Fibroblast of villous mesenchyme (primary cell): ENCODE data around the gene ZSCAN2. TPM values are rescaled to one million over a fixed set of nuclear protein-coding genes. Genes with fewer than 3 reads are reported as not detected.

Experiments used
- DNase-seq: peaks from one replicate; pipeline ENCODE4 v3.0.0-alpha.2; 2010; ENCODE audit warnings: low read depth
- H3K4me3 ChIP-seq: 2 replicates; pipeline ENCODE4 v1.5.1; 2011; ENCODE audit warnings: low read depth, mild to moderate bottlenecking, low read length
- CTCF ChIP-seq: IDR thresholded peaks from 2 replicates; pipeline ENCODE4 v1.5.1; 2012; ENCODE audit warnings: low read depth, mild to moderate bottlenecking, low read length; ENCODE audit not compliant: insufficient read depth
- total RNA-seq: library from RNA; depleted of rRNA; stranded (reverse); fragments of >200 nt; gene quantifications from 2 replicates; pipeline ENCODE4 v1.2.3, GENCODE V29; 2012

The ZSCAN2 gene
- total RNA-seq, 1 donor = 5.6 TPM

GRCh38 chr15:84645496-84645895 is 44.7 kb downstream of the ZSCAN2 start:
- no peak for DNase-seq
- no peak overlapping the region for H3K4me3 ChIP-seq
- no peak for TF ChIP-seq CTCF

DNA sequence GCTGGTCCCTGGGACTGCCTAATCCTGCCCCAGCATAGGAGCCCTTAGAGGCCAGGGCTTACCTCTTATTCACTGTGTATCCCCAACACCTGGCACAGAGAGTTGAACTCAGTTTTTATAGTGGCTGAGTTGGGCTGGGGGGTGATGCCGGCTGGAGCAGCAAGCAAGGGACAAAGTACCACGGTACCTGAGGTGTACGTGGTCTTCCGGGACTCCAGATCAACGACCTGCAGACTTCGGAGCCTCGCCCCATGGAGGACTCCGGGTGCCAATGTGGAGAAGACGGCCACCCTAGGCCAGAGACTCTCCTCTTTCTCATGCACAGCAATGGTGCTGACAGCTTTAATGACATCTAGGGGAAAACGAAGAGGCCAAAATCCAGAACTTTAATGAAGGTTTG is 45.2 kb downstream of the ZSCAN2 start:
- no peak overlapping the region for H3K4me3 ChIP-seq
- TF ChIP-seq CTCF = no peak
- DNase-seq = no peak

DNA sequence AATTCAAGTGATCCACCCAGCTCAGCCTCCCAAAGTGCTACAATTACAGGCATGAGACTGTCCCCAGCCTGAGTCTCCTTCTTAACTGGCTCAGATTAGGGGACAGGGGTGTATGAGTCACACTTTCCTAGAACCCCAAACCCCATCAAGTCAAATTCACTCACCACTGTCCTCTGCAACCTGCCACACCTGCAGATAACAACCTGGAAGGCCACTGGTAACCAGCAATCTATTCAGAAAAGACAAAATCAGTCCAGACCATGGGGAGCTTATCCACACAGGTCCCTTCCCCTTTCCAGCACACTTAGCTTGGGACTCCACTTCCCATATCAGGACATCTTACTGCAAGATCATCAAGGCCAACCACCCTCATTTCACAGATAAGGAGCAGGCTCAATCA is 46.9 kb downstream of the ZSCAN2 start:
- no peak overlapping the region for H3K4me3 ChIP-seq
- no peak for DNase-seq
- no peak for TF ChIP-seq CTCF

DNA sequence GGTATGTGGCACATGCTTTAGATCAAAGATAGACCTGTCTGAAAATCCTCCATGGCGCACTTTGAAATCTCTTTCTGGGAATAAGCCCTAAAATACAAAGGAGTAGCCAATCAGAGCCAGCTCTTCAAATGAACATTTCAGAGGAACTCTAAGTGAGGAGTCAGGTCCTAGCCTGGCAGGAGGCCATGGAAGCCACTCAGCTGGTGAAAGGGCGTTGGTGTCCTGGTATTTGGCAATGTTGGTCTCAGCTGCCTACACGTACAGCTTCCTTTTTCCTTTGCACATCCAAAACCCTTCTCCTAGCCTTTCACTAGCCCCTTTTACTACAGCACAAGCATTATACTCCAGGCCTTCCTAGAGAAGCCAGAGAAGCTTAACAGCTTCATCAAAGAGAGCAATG is 47.7 kb downstream of the ZSCAN2 start:
- no peak overlapping the region for H3K4me3 ChIP-seq
- DNase-seq = no peak
- TF ChIP-seq CTCF = no peak

DNA sequence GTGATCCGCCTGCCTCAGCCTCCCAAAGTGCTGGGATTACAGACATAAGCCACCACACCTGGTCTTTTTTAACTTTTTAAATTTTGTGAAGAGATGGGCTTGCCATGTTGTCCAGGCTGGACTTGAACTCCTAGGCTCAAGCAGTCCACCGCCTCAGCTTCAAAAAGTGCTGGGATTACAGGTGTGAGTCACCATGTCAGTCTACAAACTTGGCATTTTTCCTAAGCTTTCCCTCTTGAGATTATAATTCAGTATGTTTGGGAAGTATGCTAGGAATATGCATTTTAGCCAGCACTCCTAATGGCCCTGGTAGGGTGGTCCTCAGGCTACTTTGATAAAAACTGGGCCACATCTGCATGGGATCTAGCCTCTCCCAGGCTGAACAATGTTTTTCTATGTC is 48.9 kb downstream of the ZSCAN2 start:
- no peak for DNase-seq
- no peak for TF ChIP-seq CTCF

DNA sequence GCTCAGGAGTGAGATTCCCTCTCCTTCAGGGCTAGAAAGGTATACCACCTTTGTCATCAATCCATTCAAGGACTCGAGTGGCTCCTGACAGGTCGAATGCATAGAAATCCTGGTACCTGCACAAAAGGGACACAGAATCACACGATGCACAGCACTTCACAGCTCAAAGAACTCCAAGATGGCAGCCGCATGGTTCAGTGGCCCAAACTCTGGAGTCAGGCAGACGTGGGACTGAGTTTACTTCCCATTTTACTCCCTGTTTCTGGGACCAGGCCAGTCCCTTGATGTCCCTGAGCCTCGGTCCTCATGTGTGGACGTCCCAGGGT is 52.7 kb downstream of the ZSCAN2 start:
- no peak for TF ChIP-seq CTCF
- H3K4me3 ChIP-seq = peak overlapping the region; percentile 95
- DNase-seq = no peak

More for the DNA sequence above, 48.9 kb downstream of the ZSCAN2 start:
- no peak overlapping the region for H3K4me3 ChIP-seq

DNA sequence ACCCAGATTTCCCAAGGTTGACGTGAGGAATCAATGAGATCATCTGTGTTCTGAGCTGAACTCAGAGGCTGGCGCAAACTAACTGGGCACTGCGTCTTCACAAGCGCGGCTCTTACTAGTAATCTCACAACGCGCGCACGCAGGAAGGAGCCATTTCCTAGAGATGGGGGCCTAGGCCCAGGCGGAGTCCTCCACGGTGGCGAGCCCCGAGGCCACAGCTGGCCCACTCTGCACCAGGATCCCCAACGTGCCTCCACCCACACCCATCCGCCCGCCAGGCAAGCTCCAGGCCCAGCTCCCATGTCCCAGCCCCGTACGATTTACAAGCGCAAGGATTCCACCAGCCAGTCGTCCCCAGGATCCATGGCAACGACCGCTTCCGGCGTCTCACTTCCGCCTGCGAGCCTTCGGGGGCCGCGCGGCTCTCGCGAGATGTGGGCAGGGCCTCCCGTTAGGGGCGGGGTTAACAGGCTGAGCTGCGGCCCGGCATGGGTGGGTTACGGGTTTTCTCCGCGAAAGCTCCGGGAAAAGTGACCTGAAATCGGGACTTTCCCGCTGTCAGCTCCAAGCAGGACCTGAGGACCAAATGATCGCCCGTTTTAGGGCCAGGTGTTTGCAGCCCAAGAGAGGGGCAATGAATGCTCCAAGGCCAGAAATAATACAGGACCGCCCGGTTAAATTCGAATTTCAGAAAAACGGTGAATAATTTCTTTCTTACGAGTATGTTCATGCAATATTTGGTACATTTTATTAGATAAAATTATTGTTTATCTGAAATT is 53.3 kb downstream of the ZSCAN2 start, which contains the start of gene WDR73:
TSS of gene WDR73 (minus strand) at position 374 of the 779 bp plus-strand sequence. CDS start at position 365, 9 bp downstream.
- peak; percentile 96 for DNase-seq
- no peak for TF ChIP-seq CTCF
- H3K4me3 ChIP-seq = peak within 1 kb of the TSS; percentile 95
